ENCODE data around the gene ZNF362. TPM values are rescaled to one million over a fixed set of nuclear protein-coding genes. Genes with fewer than 3 reads are reported as not detected.

The ZNF362 gene
- polyA plus RNA-seq, 3 donors, result 64.9 to 77.0 (median 67.5) TPM

DNA sequence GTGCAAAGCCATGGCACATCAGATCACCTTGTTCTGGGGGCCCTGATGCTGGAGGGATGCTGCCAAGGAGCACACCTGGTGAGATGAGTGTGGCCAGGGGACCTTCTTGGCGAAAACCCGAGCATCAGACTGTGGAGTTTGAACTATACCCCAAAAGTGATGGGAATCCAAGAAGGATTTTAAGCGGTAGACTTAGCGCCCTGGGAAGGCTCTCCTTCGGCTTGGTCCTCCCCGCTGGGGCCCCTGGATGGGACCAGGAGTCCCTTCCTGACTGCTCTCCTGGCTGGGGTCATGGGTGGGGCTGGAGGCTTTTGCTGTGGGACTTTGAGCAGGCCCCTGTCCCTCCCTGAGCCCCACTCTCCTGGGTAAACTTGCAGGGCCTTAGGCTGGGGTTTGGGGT is 10.5 kb downstream of the ZNF362 start:
- DNase-seq, result no peak

DNA sequence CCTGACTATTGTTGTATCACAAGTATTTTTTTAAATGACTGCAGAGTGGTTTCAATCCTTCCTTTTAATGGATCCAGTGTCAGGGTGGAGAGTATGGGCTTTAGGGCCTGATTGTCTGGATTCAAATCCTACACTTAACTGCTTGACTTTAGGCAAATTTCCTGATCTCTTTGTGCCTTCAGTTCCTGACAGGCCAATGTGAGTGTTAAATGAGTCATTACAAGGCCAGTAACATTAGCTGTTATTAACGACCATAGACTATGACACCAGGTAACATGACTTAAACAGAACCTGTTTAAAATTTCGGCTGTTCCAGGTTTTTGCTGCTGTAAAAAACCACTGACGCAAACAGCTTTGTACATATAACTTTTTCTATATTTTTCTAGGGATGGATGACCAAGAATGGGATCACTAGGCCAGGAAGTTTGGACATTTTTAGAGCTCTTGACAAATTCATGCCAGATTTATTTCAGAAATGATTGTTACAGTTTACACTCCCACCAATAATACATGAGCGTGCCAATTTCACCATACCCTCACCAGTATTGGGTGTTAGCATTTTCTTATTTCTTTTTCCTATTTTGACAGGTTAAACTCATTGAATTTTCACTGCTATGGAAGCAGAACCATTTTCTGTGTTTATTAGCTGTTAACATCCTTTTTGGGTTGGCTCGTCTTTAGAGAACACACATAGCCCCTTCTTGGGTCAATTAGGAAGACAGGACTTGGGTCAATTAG is 11.3 kb downstream of the ZNF362 start:
- DNase-seq, result no peak

DNA sequence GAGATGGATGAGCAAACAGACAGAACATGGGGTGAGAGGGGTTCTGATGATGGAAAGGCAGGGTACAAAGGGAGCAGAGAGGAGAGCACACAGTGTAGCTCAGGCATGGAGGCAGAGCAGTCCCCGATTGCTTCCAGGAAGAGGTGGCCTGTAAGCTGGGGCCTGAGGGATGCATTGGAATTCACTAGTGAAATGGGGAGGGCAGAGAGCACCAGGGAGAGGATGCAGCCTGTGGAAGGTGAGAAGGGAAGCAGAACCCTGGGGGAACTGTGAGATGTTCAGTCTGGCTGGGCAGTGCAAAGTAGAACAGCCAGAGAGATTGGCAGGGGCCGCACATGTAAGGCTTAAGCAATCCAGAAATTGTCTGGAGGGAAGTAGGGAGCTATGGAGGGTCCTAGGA is 12.2 kb downstream of the ZNF362 start:
- no peak for DNase-seq

DNA sequence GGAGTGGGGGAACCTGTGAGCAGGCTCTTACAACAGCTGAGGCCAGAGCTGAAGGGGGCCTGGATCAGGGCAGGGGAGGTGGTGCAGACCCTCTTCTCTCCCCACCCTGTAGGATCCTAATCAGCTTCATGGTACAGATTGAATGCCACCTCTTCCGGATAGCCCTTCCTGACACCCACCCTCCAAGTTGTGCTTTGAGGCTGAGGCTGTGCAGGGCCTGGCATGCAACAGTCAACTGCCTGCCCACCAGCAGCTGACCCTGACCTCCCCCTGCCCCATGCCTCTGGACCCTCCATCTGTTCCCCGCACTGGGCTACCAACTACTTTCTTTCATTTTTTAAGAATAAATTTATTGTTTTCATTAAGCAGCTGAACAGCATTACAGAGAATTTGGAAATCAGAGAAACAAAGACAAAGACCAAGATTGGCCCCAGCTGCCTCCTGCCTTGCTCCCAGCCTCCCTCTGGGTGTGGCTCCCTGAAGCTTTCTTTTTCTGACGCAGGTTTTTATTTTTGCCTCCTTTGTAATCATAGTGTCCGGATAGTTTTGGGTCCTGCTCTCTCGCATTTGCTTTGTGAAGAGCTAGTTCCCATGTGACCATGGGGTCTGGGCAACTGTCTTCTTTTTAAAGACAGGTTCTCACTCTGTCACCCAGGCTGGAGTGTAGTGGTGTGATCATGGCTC is 12.8 kb downstream of the ZNF362 start:
- DNase-seq, result no peak

DNA sequence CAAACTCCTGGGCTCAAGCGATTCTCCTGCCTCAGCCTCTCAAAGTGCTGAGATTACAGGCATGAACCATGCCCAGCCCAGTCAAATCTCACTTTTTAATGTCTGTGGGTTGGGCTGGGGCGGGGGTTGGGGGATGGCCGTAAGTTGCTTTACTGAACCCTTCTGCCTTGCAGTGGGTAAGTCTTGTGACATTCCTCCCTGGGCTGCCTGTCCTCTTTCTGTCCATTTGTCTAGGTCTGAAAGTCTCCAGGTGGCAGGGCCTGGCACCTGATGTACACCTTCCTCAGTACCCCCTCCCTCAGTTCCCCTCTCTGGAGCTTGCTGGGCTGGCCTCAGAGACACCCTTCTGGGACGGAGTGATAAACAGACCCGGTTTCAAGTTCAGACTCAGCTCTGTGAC is 13.3 kb downstream of the ZNF362 start:
- DNase-seq, result no peak

DNA sequence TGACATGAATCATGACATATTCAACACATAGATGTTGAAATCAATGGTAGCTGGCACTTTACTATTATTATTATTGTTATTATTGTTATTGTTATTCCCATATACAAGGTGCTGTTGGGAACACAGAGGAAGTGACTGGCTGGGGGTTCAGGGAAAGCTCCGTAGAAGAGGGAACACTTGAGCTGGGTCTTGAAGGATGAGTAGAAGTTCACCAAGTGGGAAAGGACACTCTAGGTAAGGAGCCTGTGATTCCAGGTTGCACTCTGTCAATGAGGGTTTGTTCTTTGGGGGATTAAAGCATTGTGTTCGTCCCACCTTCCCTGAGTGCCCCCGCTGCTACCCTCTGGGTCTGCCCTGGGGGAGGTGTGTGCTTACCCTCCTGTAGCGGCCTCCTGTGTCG is 14.1 kb downstream of the ZNF362 start:
- DNase-seq, result no peak

DNA sequence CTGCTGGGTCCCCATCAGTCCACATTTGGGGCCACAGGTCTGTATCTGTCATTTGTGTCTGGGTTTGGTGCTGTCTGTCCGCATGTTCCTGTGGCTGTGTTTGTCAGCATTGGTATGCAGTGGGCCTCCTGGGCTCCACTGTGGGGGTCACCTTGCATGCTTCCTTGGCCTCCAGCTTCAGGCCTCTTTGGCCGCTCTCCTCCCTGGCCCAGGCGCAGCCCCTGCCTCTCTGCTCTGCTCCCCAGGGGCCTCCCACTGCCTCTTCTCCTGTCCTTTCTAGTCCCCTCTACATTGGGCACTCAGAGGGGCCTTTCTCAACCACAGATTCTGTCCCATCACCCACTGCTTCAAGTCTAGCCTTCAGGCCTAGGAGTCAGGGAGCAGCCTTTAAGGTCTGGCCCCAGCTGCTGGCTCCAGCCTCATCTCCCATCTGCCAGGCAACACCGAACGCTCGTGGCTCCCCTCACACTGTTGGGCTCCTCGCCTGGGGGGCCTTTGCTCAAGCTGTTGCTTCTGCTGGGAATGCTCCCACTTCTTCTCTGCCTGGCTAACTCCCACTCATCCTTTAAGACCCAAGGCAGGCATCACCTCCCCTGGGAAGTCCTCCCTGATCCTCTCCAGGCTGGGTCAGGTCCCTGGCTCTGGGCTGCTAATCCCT is 14.6 kb downstream of the ZNF362 start:
- no peak for DNase-seq

DNA sequence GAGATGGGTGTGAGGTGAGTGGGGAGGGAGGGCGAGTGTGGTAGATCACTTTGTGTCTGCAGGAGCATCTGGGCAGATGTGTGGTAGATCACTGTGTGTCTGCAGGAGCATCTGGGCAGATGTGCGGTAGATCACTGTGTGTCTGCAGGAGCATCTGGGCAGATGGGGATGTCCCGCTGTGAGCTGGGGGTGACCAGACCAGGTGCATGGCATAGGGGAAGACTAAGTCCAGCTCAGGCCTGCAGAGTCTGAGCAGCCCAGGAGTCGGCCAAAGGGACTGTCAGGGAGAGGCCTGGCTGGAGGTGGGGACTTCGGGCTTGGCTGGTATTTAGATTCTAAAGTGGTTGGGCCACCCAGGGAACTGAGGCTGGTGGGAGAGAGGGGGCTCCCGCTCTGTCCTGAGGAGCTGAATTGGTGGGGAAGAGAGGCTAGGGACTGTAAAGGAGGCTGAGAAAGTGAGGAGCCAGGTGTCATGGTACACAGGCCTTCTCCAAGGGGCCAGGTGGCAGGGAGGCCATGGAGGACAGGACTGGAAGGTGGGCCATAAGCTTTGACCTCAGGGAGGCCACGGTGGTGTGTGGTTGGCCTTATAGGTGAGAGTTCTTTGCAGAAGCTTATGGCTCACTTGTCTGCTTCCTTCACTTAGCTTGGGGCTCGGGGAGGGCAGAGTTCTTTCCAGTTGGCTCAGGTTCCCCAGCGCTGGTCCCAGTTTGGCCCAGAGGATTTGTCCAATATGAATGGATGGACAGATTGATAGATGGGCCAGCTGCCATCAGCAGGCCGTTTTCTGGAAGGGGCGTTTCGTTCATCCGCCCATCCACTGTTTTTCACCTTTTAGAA is 15.6 kb downstream of the ZNF362 start:
- no peak for DNase-seq

DNA sequence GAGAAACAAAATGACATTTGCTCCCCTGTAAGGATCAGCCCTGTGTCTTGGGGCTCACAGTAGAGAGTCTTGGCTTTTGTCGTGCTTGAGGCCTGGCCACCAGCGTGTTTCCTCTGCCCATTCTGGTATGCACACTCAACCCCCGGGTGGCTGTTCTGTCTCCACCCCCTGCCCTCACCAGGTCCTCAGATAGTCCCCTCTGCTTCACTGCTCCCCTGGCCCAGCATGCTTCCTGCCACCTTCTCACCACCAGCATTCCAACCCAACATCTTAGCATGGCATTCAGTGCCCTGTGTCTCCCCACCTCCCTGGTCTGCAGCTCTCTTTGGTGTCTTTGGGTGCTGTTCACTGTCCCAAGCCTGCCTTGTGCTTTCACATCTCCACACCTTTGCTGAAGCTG is 16.2 kb downstream of the ZNF362 start:
- no peak for DNase-seq

DNA sequence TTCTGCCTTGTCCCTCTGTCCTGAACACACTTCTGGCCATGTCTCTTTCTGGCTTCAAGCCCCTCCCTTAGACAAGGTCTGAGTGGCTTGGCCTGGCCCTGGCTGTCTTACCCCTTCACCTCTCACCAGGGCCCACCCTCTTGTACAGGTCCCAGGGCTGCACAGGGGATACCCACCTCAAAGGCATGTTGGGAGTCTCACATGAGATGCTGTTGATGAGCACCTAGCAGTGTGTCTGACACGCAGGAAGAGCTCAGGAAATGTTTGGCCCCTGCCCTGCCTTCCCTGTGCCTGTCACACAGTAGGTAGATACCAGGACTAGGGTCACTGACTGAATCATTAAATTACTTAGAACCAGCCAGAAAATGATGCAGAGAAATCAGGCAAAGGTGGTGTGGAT is 16.6 kb downstream of the ZNF362 start:
- no peak for DNase-seq

DNA sequence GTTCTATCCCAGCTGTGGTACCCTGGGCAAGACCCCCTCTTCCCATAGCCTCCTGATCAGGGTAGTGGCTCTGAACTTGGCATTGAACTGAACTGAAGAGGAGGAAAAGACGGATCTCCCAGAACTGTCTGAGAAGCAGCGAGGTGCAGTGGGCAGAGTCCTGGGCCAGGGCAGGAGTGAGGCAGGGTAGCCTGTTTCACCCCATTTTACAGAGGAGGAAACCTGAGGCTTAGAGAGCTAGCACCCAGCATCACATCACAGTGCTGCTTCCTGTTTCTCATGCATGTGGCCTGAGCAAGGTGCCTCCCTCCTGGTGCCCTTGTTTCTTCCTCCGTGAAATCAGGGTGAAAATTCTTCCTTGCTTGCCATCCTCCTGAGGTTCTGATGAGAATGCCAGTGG is 17.1 kb downstream of the ZNF362 start:
- no peak for DNase-seq

DNA sequence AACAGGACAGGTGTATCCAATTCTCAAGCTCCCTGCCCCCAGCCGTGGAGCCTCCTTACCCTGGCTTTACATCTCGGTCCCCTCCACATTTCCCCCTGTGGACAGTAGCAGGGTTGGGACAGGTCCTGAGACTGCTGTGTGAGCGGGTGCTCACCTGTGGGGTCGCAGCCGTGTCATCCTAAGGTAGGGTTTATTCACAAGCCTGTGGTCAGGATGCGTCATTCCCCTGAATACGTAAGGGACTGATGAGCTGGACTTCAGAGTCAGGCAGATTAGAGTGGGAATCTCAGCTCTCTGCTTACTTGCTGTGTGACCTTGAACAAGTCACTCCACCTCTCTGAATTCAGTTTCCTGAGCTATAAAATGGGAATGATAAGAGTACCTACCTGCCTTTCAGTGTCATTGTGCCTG is 17.7 kb downstream of the ZNF362 start:
- no peak for DNase-seq

DNA sequence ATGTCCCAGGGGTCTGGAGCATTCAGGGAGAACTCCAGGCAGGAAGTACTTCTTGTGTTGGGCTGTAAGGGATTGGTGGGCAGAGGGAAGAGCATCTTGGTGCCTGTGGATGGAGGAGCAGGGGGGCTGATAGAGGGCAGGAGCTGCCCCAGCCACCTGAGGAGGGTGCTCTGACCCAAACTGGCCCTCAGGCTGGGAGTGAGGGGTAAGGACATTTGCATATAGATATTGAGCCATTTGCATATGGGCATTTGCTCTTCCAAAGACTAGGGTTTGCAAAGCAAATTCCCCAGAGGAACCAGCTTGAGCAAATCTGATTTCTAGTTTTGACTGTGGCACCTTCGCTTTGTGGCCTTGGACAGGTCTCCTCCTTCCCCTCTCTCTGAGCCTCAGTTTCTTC is 18.2 kb downstream of the ZNF362 start:
- no peak for DNase-seq

DNA sequence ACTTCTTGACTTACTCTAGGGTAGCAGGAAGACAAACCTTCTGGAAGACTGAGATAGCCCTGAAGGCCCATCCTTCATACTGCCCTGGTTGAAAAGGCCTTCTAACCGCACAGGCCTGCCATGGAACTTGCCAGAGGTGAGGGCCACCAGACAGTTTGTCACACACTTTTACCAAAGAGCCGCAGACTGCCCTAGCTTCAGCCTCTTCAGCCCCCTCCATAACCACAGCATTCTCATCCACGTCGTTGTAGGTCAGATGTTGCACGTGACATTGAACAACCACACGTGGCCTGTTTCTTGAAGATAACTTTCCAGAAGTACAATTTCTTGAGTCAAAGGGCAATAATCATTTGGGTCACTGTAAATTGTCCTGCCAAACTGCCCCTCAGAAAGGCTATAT is 18.9 kb downstream of the ZNF362 start:
- no peak for DNase-seq

DNA sequence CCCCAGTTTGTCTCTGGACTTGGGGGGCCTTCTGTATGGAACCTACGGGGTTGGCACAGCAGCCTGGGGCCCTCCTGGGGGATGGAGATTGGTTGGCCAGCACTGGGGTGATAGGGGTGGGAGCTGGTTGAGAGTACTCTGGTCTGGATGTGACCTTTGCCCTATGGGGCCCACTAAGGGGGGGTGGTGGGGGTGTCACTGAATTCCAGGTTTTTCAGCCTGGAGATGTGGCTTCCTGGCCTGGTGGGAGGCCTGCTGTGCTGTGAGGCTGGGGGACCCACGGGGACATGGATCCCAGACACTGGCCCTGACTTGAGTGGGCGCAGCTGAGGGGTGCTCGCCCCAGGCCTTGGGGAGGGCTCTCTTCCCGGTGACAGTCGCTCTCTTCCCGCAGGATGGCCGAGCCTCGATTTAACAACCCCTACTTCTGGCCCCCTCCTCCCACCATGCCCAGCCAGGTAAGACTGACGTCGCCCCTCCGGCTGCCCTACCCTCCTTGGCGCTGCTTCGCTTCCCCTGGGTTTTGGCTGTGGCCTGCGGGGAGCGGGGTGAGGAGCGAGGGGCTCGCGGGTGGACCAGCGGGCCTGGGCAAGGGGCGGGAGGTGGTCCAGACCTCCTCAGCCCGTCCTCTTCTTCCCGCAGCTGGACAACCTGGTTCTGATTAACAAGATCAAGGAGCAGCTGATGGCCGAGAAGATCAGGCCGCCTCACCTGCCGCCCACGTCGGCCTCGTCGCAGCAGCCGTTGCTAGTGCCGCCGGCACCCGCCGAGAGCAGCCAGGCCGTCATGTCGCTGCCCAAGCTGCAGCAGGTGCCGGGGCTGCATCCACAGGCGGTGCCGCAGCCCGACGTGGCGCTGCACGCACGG is 19.6 kb downstream of the ZNF362 start:
- DNase-seq, result no peak

DNA sequence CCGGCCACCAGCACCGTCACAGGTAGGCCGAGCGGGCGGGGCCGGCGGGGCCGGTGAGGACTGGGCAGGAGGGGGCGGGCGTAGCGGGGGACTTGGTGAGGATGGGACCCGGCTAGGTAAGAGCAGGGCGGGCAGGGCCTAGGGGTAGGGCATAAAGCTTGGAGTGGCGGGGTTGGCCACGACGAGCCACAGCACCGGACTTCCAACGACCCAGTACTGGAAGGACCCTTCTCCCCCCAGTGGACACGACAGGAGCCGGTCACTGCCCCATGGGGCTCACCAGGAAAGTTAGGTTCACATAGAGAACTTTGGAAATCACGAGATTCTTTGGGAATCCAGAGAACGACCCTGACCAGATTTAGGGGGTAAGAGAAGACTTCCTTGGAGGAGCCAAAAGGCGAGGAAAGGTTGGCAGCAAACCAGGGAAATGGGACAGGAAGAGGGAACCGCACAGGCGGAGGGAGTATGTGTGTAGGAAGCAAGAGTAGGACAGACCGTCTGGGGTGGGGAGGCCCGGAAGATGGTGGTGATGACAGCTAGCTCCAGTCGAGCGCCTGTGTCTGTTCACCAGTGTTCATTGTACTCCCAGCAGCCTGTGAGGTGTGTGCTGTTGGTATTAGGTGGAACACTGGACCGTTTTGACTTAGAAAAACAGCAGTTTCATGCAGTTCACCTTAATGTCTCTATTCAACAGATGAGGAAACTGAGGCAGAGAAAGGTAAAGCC is 20.4 kb downstream of the ZNF362 start:
- no peak for DNase-seq

DNA sequence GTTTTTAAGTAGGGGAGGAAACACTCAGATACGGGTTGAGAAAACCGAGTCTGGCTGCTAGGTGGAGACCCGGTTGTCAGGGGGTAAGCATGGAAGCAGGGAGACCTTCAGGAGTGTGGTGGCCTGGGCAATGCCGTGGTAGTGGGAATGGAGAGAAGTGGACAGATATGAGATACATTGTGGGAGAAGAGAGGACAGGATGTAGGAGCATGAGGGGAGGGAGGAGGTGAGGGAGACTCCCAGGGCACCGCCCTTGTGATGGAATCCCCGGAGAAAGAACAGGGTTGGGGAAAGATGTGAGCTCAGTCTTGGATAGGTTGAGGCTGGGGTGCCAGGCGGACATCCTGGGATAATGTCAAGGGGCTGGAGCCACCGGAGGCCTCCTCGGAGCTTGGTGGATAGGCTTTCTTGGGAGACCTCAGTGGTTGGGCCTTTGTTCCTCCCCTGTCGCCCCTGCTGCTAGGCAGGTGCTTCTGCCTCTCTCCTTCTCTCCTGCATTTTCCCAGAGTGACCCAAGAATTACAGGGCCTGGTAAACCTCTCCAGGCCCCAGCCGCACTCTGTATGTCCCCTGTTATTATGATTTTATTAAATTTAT is 21.3 kb downstream of the ZNF362 start:
- DNase-seq, result no peak

DNA sequence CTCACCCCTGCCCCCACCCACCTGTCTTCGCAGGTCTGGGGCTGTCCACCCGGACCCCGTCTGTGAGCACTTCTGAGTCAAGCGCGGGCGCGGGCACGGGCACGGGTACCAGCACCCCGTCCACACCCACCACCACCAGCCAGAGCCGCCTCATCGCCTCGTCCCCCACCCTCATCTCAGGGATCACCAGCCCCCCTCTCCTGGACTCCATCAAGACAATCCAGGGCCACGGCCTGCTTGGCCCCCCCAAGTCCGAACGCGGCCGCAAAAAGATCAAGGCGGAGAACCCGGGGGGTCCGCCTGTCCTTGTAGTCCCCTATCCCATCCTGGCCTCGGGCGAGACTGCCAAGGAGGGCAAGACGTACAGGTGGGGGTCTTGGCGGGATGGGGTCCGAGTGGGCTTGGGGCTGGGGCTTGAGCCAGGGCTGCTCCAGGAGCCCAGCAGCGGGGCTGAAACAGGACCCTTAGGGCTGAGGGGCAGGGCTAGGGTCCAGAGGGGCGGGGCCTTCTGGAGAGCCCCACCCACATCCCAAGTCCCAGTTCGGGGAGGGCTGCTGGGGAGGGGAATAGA is 23.9 kb downstream of the ZNF362 start:
- no peak for DNase-seq

DNA sequence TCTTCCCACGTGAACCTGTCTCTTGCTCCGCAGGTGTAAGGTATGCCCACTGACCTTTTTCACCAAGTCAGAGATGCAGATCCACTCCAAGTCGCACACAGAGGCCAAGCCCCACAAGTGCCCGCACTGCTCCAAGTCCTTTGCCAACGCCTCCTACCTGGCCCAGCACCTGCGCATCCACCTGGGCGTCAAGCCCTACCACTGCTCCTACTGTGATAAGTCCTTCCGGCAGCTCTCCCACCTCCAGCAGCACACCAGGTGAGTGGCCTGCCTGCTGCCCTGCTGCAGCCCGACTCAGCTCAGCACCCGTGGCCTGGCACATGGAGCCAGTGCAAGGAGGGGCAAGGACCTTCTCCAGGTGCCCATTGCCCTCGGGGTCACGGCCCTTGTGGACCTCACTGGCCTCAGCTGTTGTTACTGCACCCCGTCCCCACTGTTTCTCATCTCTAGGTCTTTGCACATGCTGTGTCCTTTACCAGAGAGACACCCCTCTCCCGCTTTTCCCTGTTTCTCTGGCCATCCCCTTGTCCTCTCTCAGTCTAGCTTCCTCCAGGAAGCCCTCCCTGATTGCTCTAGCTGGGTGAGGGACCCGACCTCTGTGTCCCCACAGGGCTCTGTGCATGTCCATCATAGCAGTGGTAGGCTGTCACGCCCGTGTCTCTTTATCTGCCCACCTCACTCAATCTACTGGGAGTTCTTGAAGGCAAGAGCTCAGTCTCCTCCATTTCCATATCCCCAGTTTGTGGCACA is 25.4 kb downstream of the ZNF362 start:
- no peak for DNase-seq
